GM12878 (cell line): ENCODE measurements around the gene LRP1B.

ENCODE experiments used
- CTCF ChIP-seq, 3 experiments: IDR thresholded peaks in 2 of 3; conservative IDR thresholded peaks in 1 of 3; 2 replicates each; pipeline ENCODE4 v1.5.1; 2011; ENCODE audit warnings: low read depth in 3 of 3, low read length in 3 of 3, mild to moderate bottlenecking in 3 of 3, control low read depth in 2 of 3, moderate library complexity in 2 of 3, inconsistent platforms in 1 of 3, mixed read lengths in 1 of 3; ENCODE audit not compliant: control insufficient read depth in 2 of 3, insufficient read depth in 1 of 3; ENCODE audit errors: extremely low read depth in 1 of 3
- DPF2 ChIP-seq: fragments of 450-650 bp; IDR thresholded peaks from 2 replicates; pipeline ENCODE4 v1.6.1; 2017; ENCODE audit warnings: mild to moderate bottlenecking
- SP1 ChIP-seq: IDR thresholded peaks from one replicate; pipeline ENCODE4 v1.6.1; 2011; ENCODE audit warnings: low read depth, low read length

DNA sequence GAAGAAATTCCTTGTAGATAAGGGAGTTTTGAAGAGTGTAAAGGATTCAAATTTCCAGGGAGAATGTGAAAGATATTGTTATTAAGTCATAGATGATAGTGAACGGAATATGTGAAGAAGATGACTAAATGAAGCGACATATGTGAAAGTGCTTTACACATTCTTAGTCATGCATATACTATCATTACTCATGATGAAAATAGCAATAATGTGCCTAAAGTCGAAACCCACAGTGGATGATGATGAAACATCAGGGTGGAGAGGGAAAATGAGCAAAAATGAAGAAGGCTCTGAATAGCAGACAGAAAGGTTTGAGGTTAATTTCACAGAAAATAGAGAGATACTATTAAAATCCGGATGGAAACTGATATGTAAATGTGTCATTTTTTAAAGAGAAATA is 1237.1 kb downstream of the LRP1B start:
- no peak for TF ChIP-seq SP1
- no peak for TF ChIP-seq CTCF (IDR thresholded peaks at IDR 0.05 in 2 of 3, conservative IDR thresholded peaks at IDR 0.05 in 1 of 3; ENCODE audit: control insufficient read depth in 2 of 3, extremely low read depth in 1 of 3, insufficient read depth in 1 of 3, low read depth in 3 of 3, low read length in 3 of 3)
- no peak for TF ChIP-seq DPF2
